H9 (cell line): ENCODE data around the gene TRPV5. TPM values are rescaled to one million over a fixed set of nuclear protein-coding genes. Genes with fewer than 3 reads are reported as not detected.

Experiments used
- DNase-seq: peaks from one replicate; pipeline ENCODE4 v3.0.0-alpha.2; 2017
- H2AFZ ChIP-seq: one replicate; pipeline ENCODE4 v1.6.1; 2013; ENCODE audit warnings: mild to moderate bottlenecking, low read length, control low read depth, moderate library complexity
- H2AK5ac ChIP-seq: 2 replicates; pipeline ENCODE4 v1.6.1; 2013; ENCODE audit warnings: low read length, control low read depth, mixed read lengths; ENCODE audit not compliant: insufficient read length
- H2BK120ac ChIP-seq: one replicate; pipeline ENCODE4 v1.6.1; 2013; ENCODE audit warnings: low read depth, mild to moderate bottlenecking, low read length, control low read depth, inconsistent platforms; ENCODE audit not compliant: poor library complexity, severe bottlenecking
- H2BK12ac ChIP-seq: 2 replicates; pipeline ENCODE4 v1.6.1; 2013; ENCODE audit warnings: low read length, control low read depth, mixed read lengths, low read depth; ENCODE audit not compliant: insufficient read length
- H2BK15ac ChIP-seq: 2 replicates; pipeline ENCODE4 v1.6.1; 2013; ENCODE audit warnings: low read depth, low read length, control low read depth
- H2BK20ac ChIP-seq: one replicate; pipeline ENCODE4 v1.6.1; 2013; ENCODE audit warnings: low read depth, mild to moderate bottlenecking, low read length, control low read depth, inconsistent platforms; ENCODE audit not compliant: poor library complexity, severe bottlenecking
- H2BK5ac ChIP-seq: 2 replicates; pipeline ENCODE4 v1.6.1; 2013; ENCODE audit warnings: low read length, control low read depth, mixed read lengths; ENCODE audit not compliant: insufficient read length
- H3K14ac ChIP-seq: 2 replicates; pipeline ENCODE4 v1.6.1; 2013; ENCODE audit warnings: low read length, control low read depth; ENCODE audit not compliant: insufficient read depth
- H3K18ac ChIP-seq: 2 replicates; pipeline ENCODE4 v1.6.1; 2013; ENCODE audit warnings: low read depth, mild to moderate bottlenecking, mixed read lengths, low read length, control low read depth; ENCODE audit not compliant: insufficient read length
- H3K23ac ChIP-seq: 2 replicates; pipeline ENCODE4 v1.6.1; 2013; ENCODE audit warnings: low read length, control low read depth, mixed read lengths, low read depth; ENCODE audit not compliant: insufficient read length
- H3K23me2 ChIP-seq: 2 replicates; pipeline ENCODE4 v1.6.1; 2013; ENCODE audit warnings: low read depth, mild to moderate bottlenecking, mixed read lengths, low read length, control low read depth; ENCODE audit not compliant: insufficient read length, poor library complexity, severe bottlenecking
- H3K27ac ChIP-seq: 2 replicates; pipeline ENCODE4 v1.5.1; 2013; ENCODE audit warnings: low read length, control low read depth, mixed read lengths, low read depth; ENCODE audit not compliant: insufficient read length
- H3K27me3 ChIP-seq: 2 replicates; pipeline ENCODE4 v1.6.1; 2013; ENCODE audit warnings: low read length, control low read depth, inconsistent platforms; ENCODE audit not compliant: insufficient read depth
- H3K4ac ChIP-seq: 2 replicates; pipeline ENCODE4 v1.6.1; 2013; ENCODE audit warnings: low read depth, mild to moderate bottlenecking, control low read depth, inconsistent platforms, low read length, moderate library complexity
- H3K4me1 ChIP-seq: 2 replicates; pipeline ENCODE4 v1.6.1; 2013; ENCODE audit warnings: low read length, control low read depth, inconsistent platforms; ENCODE audit not compliant: insufficient read depth
- H3K4me2 ChIP-seq: 2 replicates; pipeline ENCODE4 v1.6.1; 2013; ENCODE audit warnings: low read length, control low read depth, mixed read lengths; ENCODE audit not compliant: insufficient read length, insufficient read depth
- H3K56ac ChIP-seq: 2 replicates; pipeline ENCODE4 v1.6.1; 2013; ENCODE audit warnings: low read depth, mild to moderate bottlenecking, mixed read lengths, low read length, control low read depth; ENCODE audit not compliant: insufficient read length
- H3K79me1 ChIP-seq: 2 replicates; pipeline ENCODE4 v1.6.1; 2013; ENCODE audit warnings: low read depth, mild to moderate bottlenecking, moderate library complexity, low read length, control low read depth, inconsistent platforms; ENCODE audit not compliant: insufficient read depth, poor library complexity, severe bottlenecking
- H3K79me2 ChIP-seq: 2 replicates; pipeline ENCODE4 v1.6.1; 2013; ENCODE audit warnings: low read length, control low read depth, inconsistent platforms; ENCODE audit not compliant: insufficient read depth
- H3K9ac ChIP-seq: 2 replicates; pipeline ENCODE4 v1.6.1; 2013; ENCODE audit warnings: low read length, control low read depth, mixed read lengths; ENCODE audit not compliant: insufficient read length; ENCODE audit errors: extremely low read depth
- H3K9me3 ChIP-seq: one replicate; pipeline ENCODE4 v1.6.1; 2013; ENCODE audit warnings: low read depth, low read length, inconsistent platforms; ENCODE audit not compliant: control insufficient read depth
- H3T11ph ChIP-seq: one replicate; pipeline ENCODE4 v1.6.1; 2013; ENCODE audit warnings: mild to moderate bottlenecking, low read length, control low read depth, inconsistent platforms
- H4K20me1 ChIP-seq: one replicate; pipeline ENCODE4 v1.6.1; 2013; ENCODE audit not compliant: control insufficient read depth, insufficient read length, insufficient read depth
- H4K5ac ChIP-seq: 2 replicates; pipeline ENCODE4 v1.6.1; 2013; ENCODE audit warnings: low read depth, mild to moderate bottlenecking, mixed read lengths, low read length, control low read depth; ENCODE audit not compliant: insufficient read length
- H4K8ac ChIP-seq: replicated peaks from 2 replicates; pipeline ENCODE4 v1.6.1; 2013; ENCODE audit warnings: low read length, control low read depth, mixed read lengths, low read depth; ENCODE audit not compliant: insufficient read length
- H4K91ac ChIP-seq: 2 replicates; pipeline ENCODE4 v1.6.1; 2013; ENCODE audit warnings: low read depth, mild to moderate bottlenecking, moderate library complexity, mixed read lengths, low read length, control low read depth; ENCODE audit not compliant: insufficient read length
- H3K27ac Mint-ChIP-seq, 3 experiments: 2 replicates in 2 of 3; 3 replicates in 1 of 3; pipeline ENCODE4 v1.8.0; 2020 to 2021; ENCODE audit warnings: mixed read lengths in 3 of 3, mild to moderate bottlenecking in 1 of 3, moderate library complexity in 1 of 3
- H3K27me3 Mint-ChIP-seq: 2 replicates; pipeline ENCODE4 v1.8.0; 2021; ENCODE audit warnings: low read depth, mild to moderate bottlenecking, moderate library complexity, mixed read lengths
- H3K36me3 Mint-ChIP-seq, 3 experiments: 2 replicates in 2 of 3; 3 replicates in 1 of 3; pipeline ENCODE4 v1.8.0; 2020 to 2021; ENCODE audit warnings: low read depth in 3 of 3, mixed read lengths in 3 of 3; ENCODE audit not compliant: insufficient read depth in 1 of 3
- H3K4me1 Mint-ChIP-seq, 2 experiments: 2 replicates each; pipeline ENCODE4 v1.8.0; 2020; ENCODE audit warnings: mixed read lengths in 2 of 2
- H3K4me3 Mint-ChIP-seq, 2 experiments: 2 replicates in 1 of 2; 3 replicates in 1 of 2; pipeline ENCODE4 v1.8.0; 2020 to 2021; ENCODE audit warnings: mild to moderate bottlenecking in 2 of 2, mixed read lengths in 2 of 2, moderate library complexity in 1 of 2
- H3K9me3 Mint-ChIP-seq, 2 experiments: 2 replicates in 1 of 2; 3 replicates in 1 of 2; pipeline ENCODE4 v1.8.0; 2020; ENCODE audit warnings: mild to moderate bottlenecking in 2 of 2, mixed read lengths in 2 of 2, moderate library complexity in 1 of 2
- CTCF ChIP-seq: fragments of 200-600 bp; sonication (generic); conservative IDR thresholded peaks from 3 replicates; pipeline ENCODE4 v1.8.0; 2021; ENCODE audit warnings: antibody characterized with exemption, mild to moderate bottlenecking
- WGBS: extraction: QIAGEN DNeasy Blood & Tissue Kit; methylation state at CpG from one replicate; pipeline ENCODE4 v1.1.7; 2013; ENCODE audit warnings: missing lambda C conversion rate, low lambda C conversion rate, mixed read lengths; ENCODE audit not compliant: insufficient read length; ENCODE audit errors: extremely low coverage; 5-methylcytosine and 5-hydroxymethylcytosine counted together
- total RNA-seq: library from RNA; stranded (reverse); gene quantifications from 2 replicates; pipeline ENCODE4 v1.2.1, GENCODE V29; 2021

TRPV5 gene
- total RNA-seq, 1 experiment from 2014 or later: not detected

- no peak overlapping the region for H3K4me3 Mint-ChIP-seq
These were observed 61.4 kb downstream of the TRPV5 start for GRCh38 chr7:142872106-142872675.

More at GRCh38 chr7:142872106-142872675, 61.4 kb downstream of the TRPV5 start:
- Histone ChIP-seq H2BK5ac (no peak overlapping the region), H4K5ac (no peak overlapping the region), H2AK5ac (no peak overlapping the region), H3K9ac (no peak overlapping the region), H3K4me1 (no peaks in the 10 kb centered on the region), H3K4me2 (no peak overlapping the region), H3K14ac (no peak overlapping the region), H4K20me1 (no peaks in the 10 kb centered on the region), H3K23ac (no peak overlapping the region), H3T11ph (no peak overlapping the region), H3K27me3 (no peaks in the 10 kb centered on the region), H3K4ac (no peak overlapping the region), H2BK20ac (no peak overlapping the region), H2BK15ac (no peak overlapping the region), H3K27ac (no peak overlapping the region), H3K79me2 (no peaks in the 10 kb centered on the region), H2BK12ac (no peak overlapping the region), H3K79me1 (no peaks in the 10 kb centered on the region), H4K91ac (no peak overlapping the region), H3K18ac (no peak overlapping the region), H4K8ac (no peak overlapping the region), H3K9me3 (no peaks in the 10 kb centered on the region), H2AFZ (no peak overlapping the region), H3K23me2 (no peaks in the 10 kb centered on the region), H2BK120ac (no peak overlapping the region), H3K56ac (no peak overlapping the region)
- TF ChIP-seq CTCF: no peak
- Mint-ChIP-seq H3K27me3 (peaks cover 5% of the 10 kb centered on the region), H3K36me3 (peaks cover 0 to 22% (median 11%) of the 10 kb centered on the region in 3 experiments; a peak in 5 of 7 replicates), H3K27ac (peak overlapping the region in 1 of 3 experiments; percentile 80; a peak in 1 of 7 replicates), H3K9me3 (peaks cover 0 to 9% of the 10 kb centered on the region in 2 experiments; a peak in 2 of 5 replicates), H3K4me1 (no peaks in the 10 kb centered on the region)
- no CpG with 5 or more reads among the region's 15 CpGs for WGBS
- peak; percentile 24 for DNase-seq
